Measurements from ENCODE around the gene MRPS5.
A peak's percentile ranks its signal among the peaks of the same experiment; 100 is the strongest.
"Not testable (repeated sequence)": the region's sequence is repeated elsewhere in the genome, so short reads cannot be mapped to it uniquely, and the experiment has no call there.

Gene MRPS5

GRCh38 chr2:95044601-95045000 lies 77.0 kb downstream of the MRPS5 start:
- no peak for DNase-seq

- no peak for DNase-seq
These were observed 78.1 kb downstream of the MRPS5 start for GRCh38 chr2:95043300-95044093.

- DNase-seq: peak; percentile 34
These were observed 78.9 kb downstream of the MRPS5 start for GRCh38 chr2:95042472-95043271.

GRCh38 chr2:95041824-95042442 lies 79.7 kb downstream of the MRPS5 start:
- DNase-seq: no peak

- DNase-seq: no peak
These were observed 80.4 kb downstream of the MRPS5 start for GRCh38 chr2:95041060-95041823.

GRCh38 chr2:95040426-95040825 lies 81.2 kb downstream of the MRPS5 start:
- DNase-seq: no peak

- no peak for DNase-seq
These were observed 81.6 kb downstream of the MRPS5 start for GRCh38 chr2:95039978-95040377.

- no peak for DNase-seq
These were observed 82.2 kb downstream of the MRPS5 start for GRCh38 chr2:95039363-95039762.

- no peak for DNase-seq
These were observed 82.8 kb downstream of the MRPS5 start for GRCh38 chr2:95038635-95039298.

GRCh38 chr2:95037841-95038585 lies 83.6 kb downstream of the MRPS5 start:
- not testable (repeated sequence) for DNase-seq

- no peak for DNase-seq
These were observed 84.2 kb downstream of the MRPS5 start for GRCh38 chr2:95037384-95037839.

- no peak for DNase-seq
These were observed 84.8 kb downstream of the MRPS5 start for GRCh38 chr2:95036596-95037383.

All from DMS153 (cell line).